Tibial nerve (tissue), 4 donors: ENCODE data around the gene OBSCN. TPM values are rescaled to one million over a fixed set of nuclear protein-coding genes. Genes with fewer than 3 reads are reported as not detected.
A peak's percentile ranks its signal among the peaks of the same experiment; 100 is the strongest.

Experiments used
- DNase-seq, 2 donors: peaks; one replicate each; pipeline ENCODE4 v3.0.0-alpha.2; 2019; ENCODE audit warnings: low spot score in 2 of 2
- H3K27ac ChIP-seq, 4 donors: fragments of 200-600 bp; sonication (generic) in 3 of 4; one replicate each; pipeline ENCODE4 v1.5.1; 2017 to 2019; ENCODE audit warnings: mild to moderate bottlenecking in 1 of 4
- H3K27me3 ChIP-seq, 2 donors: fragments of 200-600 bp; sonication (generic) in 1 of 2; one replicate each; pipeline versions ENCODE4 v1.5.1 to v1.6.0; 2017 to 2019
- H3K36me3 ChIP-seq, 3 donors: fragments of 200-600 bp; sonication (generic); one replicate each; pipeline ENCODE4 v1.5.1; 2018 to 2019
- H3K4me1 ChIP-seq, 4 donors: fragments of 200-600 bp; sonication (generic) in 3 of 4; one replicate each; pipeline ENCODE4 v1.5.1; 2017 to 2019
- H3K4me3 ChIP-seq, 4 donors: fragments of 200-600 bp; sonication (generic) in 3 of 4; one replicate each; pipeline ENCODE4 v1.5.1; 2017 to 2019; ENCODE audit warnings: mild to moderate bottlenecking in 1 of 4, moderate library complexity in 1 of 4
- H3K9me3 ChIP-seq, 4 donors: fragments of 200-600 bp; sonication (generic) in 3 of 4; one replicate each; pipeline ENCODE4 v1.5.1; 2017 to 2019
- CTCF ChIP-seq, 5 experiments: fragments of 200-600 bp in 3 of 5; fragments of 450-650 bp in 2 of 5; sonication (generic) in 3 of 5; IDR thresholded peaks; one replicate each; pipeline ENCODE4 v1.5.1; 2016 to 2019; ENCODE audit warnings: antibody characterized with exemption in 5 of 5, mild to moderate bottlenecking in 3 of 5, moderate library complexity in 2 of 5
- EP300 ChIP-seq, 2 donors: sonication (generic); formaldehyde crosslinking; IDR thresholded peaks; one replicate each; pipeline ENCODE4 v1.6.1; 2017; ENCODE audit warnings: antibody characterized with exemption in 2 of 2, mild to moderate bottlenecking in 1 of 2
- POLR2A ChIP-seq, 2 donors: fragments of 450-650 bp; IDR thresholded peaks; one replicate each; pipeline ENCODE4 v1.6.1; 2017; ENCODE audit warnings: antibody characterized with exemption in 2 of 2, mild to moderate bottlenecking in 2 of 2, moderate library complexity in 2 of 2
- WGBS, 2 donors: methylation state at CpG; one replicate each; pipeline ENCODE4 v1.1.5; 2018; 5-methylcytosine and 5-hydroxymethylcytosine counted together
- total RNA-seq, 4 donors: library from RNA; depleted of rRNA; stranded (reverse); fragments of >200 nt; gene quantifications; one replicate each; pipeline ENCODE4 v1.1.0, GENCODE V29; 2016

OBSCN gene
- total RNA-seq, 4 donors from 2014 or later, result 8.5 to 22.6 (median 19.0) TPM

- peaks cover 0 to 6% (median 2%) of the 10 kb centered on the region in 4 donors for H3K4me1 ChIP-seq
Observed at GRCh38 chr1:228368801-228369607, 161.2 kb downstream of the OBSCN start.

GRCh38 chr1:228369608-228370438 lies 162.0 kb downstream of the OBSCN start:
- Histone ChIP-seq H3K4me1 (peaks cover 0 to 14% (median 6%) of the 10 kb centered on the region in 4 donors), H3K36me3 (no peaks in the 10 kb centered on the region), H3K9me3 (no peaks in the 10 kb centered on the region), H3K27ac (no peak overlapping the region), H3K4me3 (no peak overlapping the region), H3K27me3 (peaks cover 0 to 6% of the 10 kb centered on the region in 2 donors)
- TF ChIP-seq CTCF (IDR thresholded peaks at IDR 0.05) (no peak), EP300 (IDR thresholded peaks at IDR 0.05) (no peak), POLR2A (IDR thresholded peaks at IDR 0.05) (no peak)
- DNase-seq, result no peak
- WGBS, 2 donors, result 78 to 83% methylated on average over 16 to 18 of the region's 18 CpGs

More at GRCh38 chr1:228368801-228369607, 161.2 kb downstream of the OBSCN start:
- no peak for TF ChIP-seq CTCF (IDR thresholded peaks at IDR 0.05)
- TF ChIP-seq EP300 (IDR thresholded peaks at IDR 0.05), result no peak
- no peak for TF ChIP-seq POLR2A (IDR thresholded peaks at IDR 0.05)
- H3K27ac ChIP-seq, result no peak overlapping the region
- no peak for DNase-seq
- peaks cover 0 to 6% of the 10 kb centered on the region in 2 donors for H3K27me3 ChIP-seq
- no peaks in the 10 kb centered on the region for H3K36me3 ChIP-seq
- WGBS, 2 donors, result 77 to 79% methylated on average over 13 of the region's 15 CpGs
- H3K4me3 ChIP-seq, result no peak overlapping the region
- H3K9me3 ChIP-seq, result no peaks in the 10 kb centered on the region

- TF ChIP-seq EP300 (IDR thresholded peaks at IDR 0.05) (no peak), CTCF (IDR thresholded peaks at IDR 0.05) (no peak), POLR2A (IDR thresholded peaks at IDR 0.05) (no peak)
- WGBS, 2 donors, result 86 to 89% methylated on average over 7 to 10 of the region's 10 CpGs
- Histone ChIP-seq H3K4me3 (no peak overlapping the region), H3K27me3 (peaks cover 0 to 6% of the 10 kb centered on the region in 2 donors), H3K36me3 (no peaks in the 10 kb centered on the region), H3K9me3 (no peaks in the 10 kb centered on the region), H3K27ac (no peak overlapping the region), H3K4me1 (peaks cover 0 to 21% (median 10%) of the 10 kb centered on the region in 4 donors)
- no peak for DNase-seq
Observed at GRCh38 chr1:228370439-228370940, 162.6 kb downstream of the OBSCN start.

- H3K27ac ChIP-seq, result peak overlapping the region in 1 of 4 donors; percentile 94
Observed at GRCh38 chr1:228370941-228371740, 163.3 kb downstream of the OBSCN start.

GRCh38 chr1:228371741-228372182 lies 163.9 kb downstream of the OBSCN start:
- no peaks in the 10 kb centered on the region for H3K36me3 ChIP-seq
- H3K4me3 ChIP-seq, result no peak overlapping the region
- 50 to 80% methylated on average over 1 to 2 of the region's 4 CpGs for WGBS, 2 donors
- H3K4me1 ChIP-seq, result peaks cover 0 to 24% (median 13%) of the 10 kb centered on the region in 4 donors
- H3K27ac ChIP-seq, result peak overlapping the region in 1 of 4 donors; percentile 94
- TF ChIP-seq CTCF (IDR thresholded peaks at IDR 0.05), result no peak
- no peak for TF ChIP-seq POLR2A (IDR thresholded peaks at IDR 0.05)
- no peak for TF ChIP-seq EP300 (IDR thresholded peaks at IDR 0.05)
- no peaks in the 10 kb centered on the region for H3K9me3 ChIP-seq
- H3K27me3 ChIP-seq, result peaks cover 0 to 6% of the 10 kb centered on the region in 2 donors
- DNase-seq, result no peak

More at GRCh38 chr1:228370941-228371740, 163.3 kb downstream of the OBSCN start:
- WGBS, 2 donors, result 81 to 87% methylated on average over 43 to 50 of the region's 50 CpGs
- peaks cover 0 to 6% of the 10 kb centered on the region in 2 donors for H3K27me3 ChIP-seq
- peaks cover 0 to 24% (median 13%) of the 10 kb centered on the region in 4 donors for H3K4me1 ChIP-seq
- no peaks in the 10 kb centered on the region for H3K36me3 ChIP-seq
- no peak for DNase-seq
- H3K9me3 ChIP-seq, result no peaks in the 10 kb centered on the region
- TF ChIP-seq POLR2A (IDR thresholded peaks at IDR 0.05), result no peak
- no peak overlapping the region for H3K4me3 ChIP-seq
